ELR (cell line): ENCODE results near the gene RGL4.

Experiments
- DNase-seq: peaks from one replicate; pipeline ENCODE4 v3.0.0-alpha.2; 2015; ENCODE audit warnings: low read depth

Gene RGL4

GRCh38 chr22:23742505-23743264 is 51.9 kb downstream of the RGL4 start:
- peak; percentile 63 for DNase-seq

- no peak for DNase-seq
Observed at GRCh38 chr22:23743303-23743705, 52.5 kb downstream of the RGL4 start.

- DNase-seq: no peak
Observed at GRCh38 chr22:23744001-23744400, 53.2 kb downstream of the RGL4 start.

GRCh38 chr22:23744485-23744884 is 53.7 kb downstream of the RGL4 start:
- DNase-seq: no peak

GRCh38 chr22:23745791-23746190 is 55.0 kb downstream of the RGL4 start:
- no peak for DNase-seq
